ENCODE results near the gene PCDH17.

DNA sequence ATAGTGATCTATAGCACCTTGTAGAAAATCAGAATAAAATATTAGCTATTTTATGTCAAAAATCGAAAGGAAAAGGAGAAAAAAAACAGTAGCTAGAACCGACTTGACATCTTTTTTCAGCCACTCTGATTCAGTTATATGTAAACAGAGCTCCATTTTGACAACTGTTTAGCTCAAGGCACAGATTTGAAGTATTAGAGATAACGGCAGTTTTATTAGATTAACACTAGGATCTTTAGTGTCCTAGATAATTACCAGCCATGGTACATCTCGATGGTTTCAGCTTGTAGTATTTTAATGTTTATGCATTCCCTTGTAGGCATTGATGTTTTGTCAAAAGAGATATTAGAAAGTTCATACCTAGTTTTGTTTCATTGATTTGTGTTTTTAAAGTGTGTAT, 67.3 kb downstream of the PCDH17 start:
- TF ChIP-seq SUZ12 (IDR thresholded peaks at IDR 0.05; ENCODE audit: extremely low read depth, insufficient read depth, insufficient read length) (no peak), ZNF274 (IDR thresholded peaks at IDR 0.05; ENCODE audit: low read depth, low read length) (no peak), YY1 (IDR thresholded peaks at IDR 0.05; ENCODE audit: insufficient read depth, insufficient read length) (no peak)
